ENCODE measurements around the gene RRM2.
"Not testable (repeated sequence)": the region's sequence is repeated elsewhere in the genome, so short reads cannot be mapped to it uniquely, and the experiment has no call there.

The RRM2 gene

GRCh38 chr2:10132996-10133647, 10.6 kb downstream of the RRM2 start:
- DNase-seq = no peak

- DNase-seq = no peak
Measured at GRCh38 chr2:10135296-10136089, 13.0 kb downstream of the RRM2 start.

GRCh38 chr2:10136101-10136934, 13.8 kb downstream of the RRM2 start:
- DNase-seq = no peak

- DNase-seq = no peak
Measured at GRCh38 chr2:10137053-10137843, 14.7 kb downstream of the RRM2 start.

- DNase-seq = no peak
Measured at GRCh38 chr2:10139536-10139935, 17.0 kb downstream of the RRM2 start.

GRCh38 chr2:10140841-10141610, 18.5 kb downstream of the RRM2 start:
- no peak for DNase-seq

GRCh38 chr2:10141736-10142639, 19.4 kb downstream of the RRM2 start:
- DNase-seq = no peak

GRCh38 chr2:10142640-10142965, 20.1 kb downstream of the RRM2 start:
- DNase-seq = no peak

GRCh38 chr2:10144771-10145518, 22.4 kb downstream of the RRM2 start:
- DNase-seq = no peak

- DNase-seq = no peak
Measured at GRCh38 chr2:10145519-10146357, 23.2 kb downstream of the RRM2 start.

- DNase-seq = no peak
Measured at GRCh38 chr2:10146366-10147005, 23.9 kb downstream of the RRM2 start.

GRCh38 chr2:10147050-10147660, 24.6 kb downstream of the RRM2 start:
- DNase-seq = not testable (repeated sequence)

GRCh38 chr2:10148268-10148667, 25.7 kb downstream of the RRM2 start:
- DNase-seq = no peak

GRCh38 chr2:10149635-10150034, 27.1 kb downstream of the RRM2 start:
- no peak for DNase-seq

GRCh38 chr2:10150436-10150835, 27.9 kb downstream of the RRM2 start:
- no peak for DNase-seq

GRCh38 chr2:10151462-10151861, 28.9 kb downstream of the RRM2 start:
- no peak for DNase-seq

- DNase-seq = no peak
Measured at GRCh38 chr2:10157293-10157692, 34.8 kb downstream of the RRM2 start.

GRCh38 chr2:10158681-10159080, 36.1 kb downstream of the RRM2 start:
- no peak for DNase-seq
